ENCODE data around the gene STX1A. TPM values are rescaled to one million over a fixed set of nuclear protein-coding genes. Genes with fewer than 3 reads are reported as not detected.

STX1A gene
- 69.1 to 86.4 TPM (median 73.5 TPM) in 5 replicates for total RNA-seq (2022; extraction: Qiagen RNA extraction)

DNA sequence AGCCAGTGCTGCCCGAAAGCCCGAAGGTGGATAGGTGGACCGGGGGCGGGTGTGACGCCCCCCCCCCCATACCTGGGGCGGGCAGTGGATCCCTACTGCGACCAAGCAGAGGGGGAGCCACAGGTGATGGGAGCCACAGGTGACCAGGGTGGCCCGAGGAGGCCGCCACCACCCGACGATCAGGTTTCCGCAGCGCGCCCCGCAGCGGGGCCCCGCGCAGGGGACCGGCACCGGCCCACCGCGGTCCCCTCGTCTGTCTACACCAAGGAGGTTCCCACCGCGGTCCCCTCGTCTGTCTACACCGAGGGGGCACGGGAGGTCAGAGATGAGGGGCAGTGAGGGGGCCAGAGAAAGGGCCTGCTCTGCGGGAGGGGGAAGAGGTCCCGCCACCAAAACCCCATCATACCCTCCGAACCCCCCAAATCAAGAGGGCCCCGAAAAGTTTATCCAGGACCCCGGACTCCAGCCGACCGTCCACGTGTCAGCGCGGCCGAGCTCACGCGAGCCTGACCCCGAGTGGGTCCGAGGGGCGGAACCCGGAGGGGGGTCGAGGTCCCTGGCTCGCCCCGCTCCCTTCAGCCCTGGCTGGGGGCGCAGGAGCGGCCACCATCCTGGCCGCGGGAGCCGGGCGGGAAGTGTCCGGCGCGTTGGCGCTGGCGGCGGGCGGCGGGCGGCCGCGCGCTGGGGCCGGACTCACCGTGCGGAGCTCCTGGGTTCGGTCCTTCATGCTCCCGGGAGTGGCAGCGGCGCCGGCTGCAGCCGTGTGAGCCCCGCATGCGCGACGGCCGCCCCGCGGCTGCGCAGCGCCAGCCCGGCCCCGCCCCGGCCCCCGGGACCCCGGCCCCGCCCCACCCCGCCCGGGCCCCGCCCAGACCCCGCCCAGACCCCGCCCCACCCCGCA, at the start of gene STX1A:
Gene STX1A (minus strand): TSS at position 765 of the 901 bp plus-strand sequence. CDS start 38 bp downstream, at position 727.

DNA sequence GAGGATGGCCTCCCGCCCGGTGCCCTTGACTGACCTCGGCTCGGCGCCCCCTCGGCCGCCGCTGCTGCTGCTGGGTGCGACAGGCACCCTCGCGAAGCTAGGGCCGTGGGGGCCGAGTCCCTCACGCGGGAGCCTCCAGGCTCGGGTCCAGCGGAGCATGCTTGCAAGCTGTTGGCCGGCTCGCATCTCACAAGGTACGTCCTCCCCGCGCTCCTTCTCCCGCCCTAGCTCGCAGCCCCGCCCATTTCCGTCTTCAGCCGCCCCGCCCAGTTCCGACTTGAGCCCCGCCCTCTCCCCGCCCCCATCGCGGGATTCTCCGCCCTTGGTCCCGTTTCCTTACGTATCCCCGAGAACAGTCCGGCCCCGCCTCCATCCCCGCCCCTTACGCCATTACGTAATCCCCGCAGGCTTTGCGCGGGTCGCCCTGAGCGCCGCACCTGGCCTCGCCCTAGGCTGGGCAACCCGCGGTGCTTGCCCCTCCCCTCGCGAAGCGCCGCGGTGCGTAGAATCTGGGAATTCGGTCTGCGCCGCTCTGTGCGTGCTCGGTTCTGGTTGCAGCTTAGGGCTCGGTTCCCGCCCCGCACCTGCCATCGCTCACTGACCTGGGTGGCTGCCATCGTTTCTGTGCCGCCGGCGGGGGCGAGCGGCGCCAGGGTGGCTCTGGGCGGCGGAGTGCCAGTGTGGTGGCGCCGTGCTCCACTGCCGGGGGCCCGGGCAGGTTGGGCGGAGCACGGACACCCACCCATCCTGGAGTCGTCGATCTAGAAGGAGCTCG, 19.3 kb upstream of the STX1A start, which contains the start of gene ABHD11:
Gene ABHD11 (minus strand): TSS at position 191 of the 775 bp plus-strand sequence. CDS start 32 bp downstream, at position 159.

DNA sequence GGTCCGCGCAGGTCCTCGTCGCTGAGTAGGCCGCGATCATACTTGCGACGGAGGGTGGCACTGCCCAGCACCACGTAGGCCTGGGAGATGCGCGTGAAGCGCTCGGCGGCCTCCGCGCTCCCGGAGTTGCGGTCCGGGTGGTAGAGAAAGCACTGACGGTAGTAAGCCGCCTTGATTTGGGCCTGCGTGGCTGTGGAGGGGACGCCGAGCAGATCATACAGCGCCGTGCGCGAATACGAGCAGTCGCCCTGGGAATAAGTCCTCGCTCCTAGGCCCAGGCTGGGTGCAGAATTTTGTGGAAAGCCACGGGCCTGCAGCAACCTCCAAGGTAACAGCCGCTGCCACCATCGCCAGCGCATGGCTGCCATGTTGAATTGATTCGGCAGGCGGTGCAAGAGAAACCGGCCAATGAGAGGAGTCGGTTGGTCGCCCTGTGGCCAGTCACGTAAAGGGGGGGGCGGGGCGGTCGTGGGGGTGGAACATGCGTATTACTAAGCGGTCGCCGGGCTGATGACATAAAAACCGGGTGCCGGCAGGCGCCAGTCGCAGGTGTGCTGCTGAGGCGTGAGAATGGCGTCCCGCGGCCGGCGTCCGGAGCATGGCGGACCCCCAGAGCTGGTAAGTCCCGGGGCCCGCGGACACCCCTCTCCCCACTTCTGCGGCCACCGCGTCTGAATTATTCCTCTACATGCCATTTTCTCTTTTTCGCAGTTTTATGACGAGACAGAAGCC, 36.2 kb downstream of the STX1A start, which contains the start of the genes BUD23 and DNAJC30:
Gene BUD23 (plus strand): TSS at position 542 of the 732 bp plus-strand sequence. CDS start 29 bp downstream, at position 571.
Gene DNAJC30 (minus strand): TSS at position 398 of the 732 bp plus-strand sequence. CDS start 30 bp downstream, at position 368.

DNA sequence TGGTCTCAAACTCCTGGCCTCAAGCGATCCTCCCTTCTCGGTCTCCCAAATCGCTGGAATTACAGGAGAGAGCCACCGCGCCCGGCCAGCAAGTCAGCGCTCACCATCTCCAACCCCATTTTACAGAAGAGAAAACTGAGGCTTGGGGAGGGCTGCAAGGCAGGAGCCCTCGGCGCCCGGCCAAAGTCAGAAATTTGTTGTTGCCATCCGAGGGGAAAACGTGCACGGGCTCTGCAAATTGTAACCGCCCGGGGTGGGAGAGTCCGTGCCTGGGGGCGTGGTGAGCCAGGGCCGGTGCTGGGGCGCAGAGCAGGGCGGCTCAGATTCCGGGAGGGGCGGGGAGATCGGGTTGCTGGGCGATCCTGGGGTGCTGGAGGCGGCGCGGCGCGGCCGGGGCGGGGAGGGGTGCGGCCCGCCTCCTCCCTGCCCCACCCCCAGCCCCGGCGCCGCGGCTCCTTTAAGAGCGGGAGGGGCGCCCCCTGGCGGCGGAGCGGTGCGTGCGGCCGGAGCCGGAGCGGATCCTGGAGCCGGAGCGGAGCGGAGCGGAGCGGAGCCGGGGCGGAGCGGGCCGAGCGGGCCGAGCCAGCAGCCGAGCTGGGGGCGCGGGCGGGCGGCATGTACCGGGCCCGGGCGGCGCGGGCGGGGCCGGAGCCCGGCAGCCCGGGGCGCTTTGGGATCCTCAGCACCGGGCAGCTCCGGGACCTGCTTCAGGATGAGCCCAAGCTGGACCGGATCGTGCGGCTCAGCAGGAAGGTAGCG, 51.9 kb downstream of the STX1A start, which contains the start of gene VPS37D:
Gene VPS37D (plus strand): TSS at position 488 of the 759 bp plus-strand sequence. CDS start 128 bp downstream, at position 616.

Other genes with a start within 250 kb of the STX1A start
- 49.8 to 60.2 TPM (median 56.6 TPM) in 5 replicates for gene BAZ1B, start 197.4 kb downstream of the STX1A start, total RNA-seq (2022; extraction: Qiagen RNA extraction)
- gene BCL7B, start 162.0 kb downstream of the STX1A start, total RNA-seq (2022; extraction: Qiagen RNA extraction) = 63.4 to 77.8 TPM (median 69.0 TPM) in 5 replicates
- gene TBL2, start 141.1 kb downstream of the STX1A start, total RNA-seq (2022; extraction: Qiagen RNA extraction) = 48.4 to 52.2 TPM (median 50.4 TPM) in 5 replicates
- gene MLXIPL, start 95.1 kb downstream of the STX1A start, total RNA-seq (2022; extraction: Qiagen RNA extraction) = 0.61 to 1.6 TPM (median 0.95 TPM) in 5 replicates
- gene VPS37D, start 51.8 kb downstream of the STX1A start, total RNA-seq (2022; extraction: Qiagen RNA extraction) = 3.3 to 6.4 TPM (median 5.5 TPM) in 5 replicates
- gene DNAJC30, start 36.2 kb downstream of the STX1A start, total RNA-seq (2022; extraction: Qiagen RNA extraction) = 7.6 to 10.1 TPM (median 9.8 TPM) in 5 replicates
- 127 to 156 TPM (median 131 TPM) in 5 replicates for gene BUD23, start 36.1 kb downstream of the STX1A start, total RNA-seq (2022; extraction: Qiagen RNA extraction)
- gene ABHD11, start 19.1 kb upstream of the STX1A start, total RNA-seq (2022; extraction: Qiagen RNA extraction) = 21.2 to 29.3 TPM (median 24.5 TPM) in 5 replicates
- gene CLDN3, start 50.6 kb upstream of the STX1A start, total RNA-seq (2022; extraction: Qiagen RNA extraction) = 1.7 to 3.9 TPM (median 3.5 TPM) in 5 replicates
- gene CLDN4, start 111.3 kb upstream of the STX1A start, total RNA-seq (2022; extraction: Qiagen RNA extraction) = 3.1 to 6.1 TPM (median 3.9 TPM) in 5 replicates
- gene METTL27, start 122.8 kb upstream of the STX1A start, total RNA-seq (2022; extraction: Qiagen RNA extraction) = 6.3 to 12.0 TPM (median 10.8 TPM) in 5 replicates
- 0.16 to 0.40 TPM (median 0.22 TPM) in 3 of 5 replicates, not detected in the others for gene TMEM270, start 141.5 kb upstream of the STX1A start, total RNA-seq (2022; extraction: Qiagen RNA extraction)

All from A549 treated with Mapracorat at 1 μM for 4 hours (cell line).